Activated gamma-delta T cell (primary cell): ENCODE data around the gene SLC35E1.

Source experiments
- DNase-seq: peaks from one replicate; lab custom pipeline; 2025; lab: John Stamatoyannopoulos, UW

SLC35E1 gene

DNA sequence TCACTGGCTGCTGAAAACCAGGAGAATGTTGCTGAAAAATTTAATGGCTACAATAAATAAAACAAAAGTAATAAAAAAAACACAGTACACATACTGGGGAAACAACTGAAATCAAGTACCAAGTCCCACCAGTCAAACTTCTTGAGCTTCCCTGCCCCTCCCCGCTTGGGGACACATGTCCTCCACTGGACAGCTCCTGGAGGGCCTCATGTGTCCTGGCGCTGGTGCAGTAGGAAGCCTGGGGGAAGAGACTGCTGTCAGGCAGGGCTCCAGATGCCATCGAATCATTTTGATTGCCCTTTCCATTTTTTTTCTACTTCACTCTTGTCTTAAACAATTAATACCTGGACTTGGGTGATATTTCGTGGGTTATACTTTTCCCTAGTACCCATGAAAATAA lies 26.6 kb upstream of the SLC35E1 start:
- DNase-seq: no peak

DNA sequence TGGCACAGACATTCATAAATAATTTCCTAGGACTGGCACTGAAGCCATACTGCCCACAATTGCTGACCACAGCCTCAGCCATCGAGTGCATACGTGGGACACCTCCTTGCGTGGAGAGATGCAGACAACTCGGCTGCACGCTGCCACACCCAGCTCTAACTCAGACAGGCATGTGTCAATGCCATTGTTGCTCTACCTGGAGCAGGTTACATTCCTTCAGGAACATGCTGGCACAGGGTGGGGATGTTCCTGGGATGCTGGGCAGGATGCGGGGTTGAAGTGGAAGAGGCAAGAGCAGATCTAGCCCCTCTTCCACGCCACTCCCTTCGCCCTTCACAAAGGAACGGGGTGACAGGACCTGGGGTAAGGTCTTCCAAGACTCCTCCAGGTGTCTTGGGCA lies 24.2 kb upstream of the SLC35E1 start:
- DNase-seq: no peak

DNA sequence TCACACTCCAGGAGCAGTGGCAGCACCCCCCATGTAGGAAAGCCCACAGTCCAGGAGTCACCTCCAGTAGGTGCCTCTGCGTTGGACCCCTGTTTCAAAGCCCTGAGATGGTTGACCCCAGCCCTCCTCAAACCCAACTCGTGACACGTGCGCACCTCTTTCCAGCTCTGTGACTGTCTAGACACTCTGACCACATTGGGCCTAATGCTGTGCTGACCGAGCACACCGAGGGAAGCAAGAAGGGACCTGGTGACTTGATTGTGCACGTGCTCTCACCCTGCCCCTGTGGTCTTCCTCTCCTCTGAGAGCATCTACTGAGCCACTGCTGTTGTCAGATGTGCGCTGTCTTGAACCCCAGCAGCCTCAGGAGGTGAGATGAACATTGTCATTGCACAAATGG lies 22.9 kb upstream of the SLC35E1 start:
- no peak for DNase-seq

DNA sequence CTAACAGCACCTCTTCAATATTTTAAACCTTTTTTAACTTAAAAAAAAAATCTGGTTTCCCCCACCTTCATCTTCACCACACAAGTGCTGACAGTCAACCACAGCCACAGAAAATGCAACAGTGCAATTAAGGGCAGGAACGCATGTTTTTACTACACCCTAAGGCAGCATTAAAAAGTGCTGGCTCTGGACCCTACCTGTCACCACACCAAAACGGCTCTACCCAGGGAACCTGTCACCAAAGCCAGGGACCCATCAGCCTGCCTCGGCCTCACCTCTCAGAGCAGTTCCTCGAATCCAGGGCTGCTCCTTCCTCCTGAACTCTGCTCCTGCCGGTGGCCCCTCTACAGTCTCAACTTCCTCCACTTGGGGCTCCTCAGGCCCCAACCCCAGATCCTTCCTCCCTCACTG lies 22.5 kb upstream of the SLC35E1 start:
- no peak for DNase-seq

DNA sequence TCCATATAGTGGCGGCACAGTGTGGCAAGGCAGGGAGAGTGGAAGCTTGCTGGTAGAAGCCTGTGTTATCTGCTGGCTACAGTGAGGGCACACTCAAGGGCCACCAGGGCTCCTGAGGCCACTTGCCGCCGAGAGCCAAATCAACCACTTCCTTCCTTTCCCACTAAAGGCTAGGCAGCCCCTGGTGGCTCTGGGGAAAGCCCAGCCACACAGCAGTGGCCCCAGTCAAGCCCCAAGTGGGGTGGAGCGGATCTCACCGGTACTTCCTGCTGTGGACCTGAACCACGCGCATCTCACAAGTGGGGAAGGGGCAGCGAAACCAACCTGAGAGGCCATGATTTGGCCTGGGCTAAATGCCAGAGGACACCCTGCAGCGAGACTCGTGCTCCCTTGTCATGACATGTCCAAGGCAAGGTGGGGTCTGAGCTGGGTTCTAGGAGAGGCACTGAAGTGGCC lies 21.9 kb upstream of the SLC35E1 start:
- no peak for DNase-seq

DNA sequence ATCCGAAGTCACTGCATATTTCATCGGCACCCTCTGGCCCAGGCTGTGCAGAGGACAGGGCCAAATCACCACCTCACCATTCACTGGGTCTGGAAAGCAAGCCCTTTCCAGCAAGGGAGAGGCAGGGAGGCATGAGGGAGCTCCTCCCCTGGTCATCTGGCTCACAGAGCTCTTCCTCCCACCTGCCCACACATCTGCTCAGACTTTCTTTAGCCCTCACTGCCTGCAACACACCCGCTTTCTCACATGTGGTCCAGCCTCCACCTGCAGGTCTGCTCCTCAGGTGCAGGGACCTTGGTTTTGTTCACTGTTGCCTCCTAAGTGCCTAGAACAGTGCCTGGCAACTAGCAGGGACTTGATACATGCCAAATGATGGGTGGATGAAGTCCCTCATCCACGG lies 21.0 kb upstream of the SLC35E1 start:
- DNase-seq: no peak

DNA sequence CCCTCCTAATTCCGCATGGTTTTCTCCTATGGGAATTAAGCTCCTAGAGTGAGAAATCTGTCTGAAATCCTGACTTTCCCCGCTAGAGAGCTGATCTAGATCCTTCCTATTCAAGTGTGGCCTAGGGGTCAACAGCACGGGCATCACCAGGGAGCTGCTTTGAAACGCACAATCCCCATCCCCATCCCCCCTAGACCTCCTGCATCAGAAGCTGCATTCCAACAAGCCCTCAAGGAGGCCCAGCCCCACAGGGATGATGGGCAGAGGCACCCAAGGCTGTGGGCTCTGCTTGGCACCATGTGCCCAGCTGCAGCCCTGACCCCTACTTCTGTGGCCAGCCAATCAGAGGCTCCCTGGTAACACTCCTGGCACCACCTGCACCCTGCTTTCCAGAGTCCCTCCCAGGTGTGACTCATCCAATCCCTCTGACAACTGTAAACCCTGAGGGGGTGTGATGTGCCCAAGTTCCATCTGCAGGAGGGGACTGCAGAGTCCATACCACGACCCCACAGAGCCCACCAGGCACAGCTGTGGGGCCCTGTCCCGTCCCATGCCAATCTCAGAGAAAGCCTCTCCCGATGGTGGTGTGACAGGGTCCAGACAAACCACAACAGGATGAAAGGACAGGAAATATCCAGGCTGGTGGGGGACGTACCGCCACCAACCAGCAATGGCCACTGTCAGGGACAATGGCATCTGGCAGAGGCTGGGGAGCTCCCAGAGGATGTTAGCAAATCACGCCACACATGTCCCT lies 19.8 kb upstream of the SLC35E1 start:
- no peak for DNase-seq

DNA sequence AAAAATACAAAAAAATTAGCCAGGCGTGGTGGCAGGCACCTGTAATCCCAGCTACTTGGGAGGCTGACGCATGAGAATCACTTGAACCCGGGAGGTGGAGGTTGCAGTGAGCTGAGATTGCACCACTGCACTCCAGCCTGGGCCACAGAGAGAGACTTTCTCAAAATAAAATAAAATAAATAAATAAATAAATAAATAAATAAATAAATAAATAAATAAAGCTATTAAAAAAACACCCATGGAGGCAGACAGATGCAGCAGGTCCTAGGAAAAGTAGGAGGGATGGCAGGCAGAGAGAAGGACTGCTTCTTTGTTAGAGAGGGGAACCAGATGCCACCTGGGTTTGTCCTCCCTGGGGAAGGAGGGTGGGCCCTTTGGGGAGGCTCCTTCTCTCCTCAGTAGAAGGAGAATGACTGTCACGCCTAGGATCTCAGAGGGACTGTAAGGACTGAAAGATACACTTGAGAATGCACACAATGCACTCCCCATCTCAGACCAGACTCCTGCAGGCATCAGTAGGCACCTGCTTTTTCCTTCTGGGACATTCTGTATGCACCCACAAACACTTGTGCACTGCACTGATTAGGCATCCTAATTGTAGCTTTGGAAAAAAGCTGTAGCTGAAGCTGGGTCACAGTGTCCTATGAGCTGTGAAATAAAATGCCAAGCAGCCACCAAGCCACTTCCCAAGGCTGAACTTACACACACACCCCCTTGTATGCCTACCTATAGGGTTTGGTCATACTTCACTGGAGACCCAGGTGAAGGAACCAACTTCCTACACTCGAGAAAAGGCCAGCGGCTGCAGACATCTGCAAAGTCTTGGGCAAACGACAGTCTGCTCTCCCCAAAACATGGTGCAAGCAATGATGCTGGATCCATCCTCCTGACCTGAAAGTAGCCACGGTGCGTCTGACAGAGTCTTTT lies 18.9 kb upstream of the SLC35E1 start:
- DNase-seq: no peak

DNA sequence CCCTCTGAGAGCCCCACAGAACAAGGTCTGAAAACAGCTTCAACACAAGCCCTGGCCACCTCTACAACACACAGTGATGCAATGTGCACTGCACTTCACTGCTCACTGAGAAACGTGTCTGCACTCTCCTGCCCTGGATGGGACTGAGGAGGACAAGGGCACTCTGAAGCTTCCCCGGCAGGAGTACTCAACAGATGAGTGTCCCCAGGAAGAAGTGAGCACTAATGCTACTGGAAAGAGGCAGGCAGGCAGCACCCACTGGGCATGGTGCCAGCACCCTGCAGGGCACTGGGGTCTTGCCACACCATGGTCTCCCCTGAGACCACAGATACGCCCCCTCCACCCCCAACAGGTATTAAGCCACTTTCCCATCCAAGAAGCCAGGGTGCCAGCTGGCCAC lies 17.7 kb upstream of the SLC35E1 start:
- no peak for DNase-seq

DNA sequence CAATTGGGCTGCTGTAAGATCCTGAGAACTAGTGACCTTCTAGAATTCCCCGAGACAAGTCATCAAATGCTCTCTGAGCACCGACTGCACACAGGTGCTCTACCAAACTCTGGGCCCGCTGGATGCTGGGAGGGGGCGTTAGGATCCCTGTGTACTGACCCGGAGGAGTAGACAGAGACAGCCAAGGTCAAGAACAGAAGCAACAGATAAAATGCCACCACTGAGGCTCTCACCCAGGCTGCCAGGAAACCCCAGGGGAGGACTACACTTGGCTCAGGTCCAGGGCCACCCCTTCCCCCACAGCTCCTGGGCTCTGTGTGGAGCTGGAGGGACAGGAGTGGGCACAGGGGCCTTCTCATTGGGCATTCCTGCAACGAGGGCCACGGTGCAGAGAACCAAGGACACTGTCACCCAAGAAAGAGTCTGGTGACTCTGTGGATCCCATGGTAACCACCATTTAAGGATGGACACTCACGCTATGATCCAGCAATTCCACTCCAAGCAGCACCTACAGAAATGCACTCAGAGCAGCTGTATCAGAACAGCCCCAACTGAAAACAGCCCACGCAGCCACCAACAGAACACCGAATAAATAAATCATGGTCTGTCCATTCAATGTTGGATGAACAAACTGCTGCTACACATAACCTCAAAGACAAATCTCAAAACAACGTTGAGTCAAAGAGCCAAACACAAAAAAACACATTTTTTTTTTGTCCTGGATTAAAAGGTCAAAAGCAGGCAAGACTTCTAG lies 16.8 kb upstream of the SLC35E1 start:
- DNase-seq: no peak

DNA sequence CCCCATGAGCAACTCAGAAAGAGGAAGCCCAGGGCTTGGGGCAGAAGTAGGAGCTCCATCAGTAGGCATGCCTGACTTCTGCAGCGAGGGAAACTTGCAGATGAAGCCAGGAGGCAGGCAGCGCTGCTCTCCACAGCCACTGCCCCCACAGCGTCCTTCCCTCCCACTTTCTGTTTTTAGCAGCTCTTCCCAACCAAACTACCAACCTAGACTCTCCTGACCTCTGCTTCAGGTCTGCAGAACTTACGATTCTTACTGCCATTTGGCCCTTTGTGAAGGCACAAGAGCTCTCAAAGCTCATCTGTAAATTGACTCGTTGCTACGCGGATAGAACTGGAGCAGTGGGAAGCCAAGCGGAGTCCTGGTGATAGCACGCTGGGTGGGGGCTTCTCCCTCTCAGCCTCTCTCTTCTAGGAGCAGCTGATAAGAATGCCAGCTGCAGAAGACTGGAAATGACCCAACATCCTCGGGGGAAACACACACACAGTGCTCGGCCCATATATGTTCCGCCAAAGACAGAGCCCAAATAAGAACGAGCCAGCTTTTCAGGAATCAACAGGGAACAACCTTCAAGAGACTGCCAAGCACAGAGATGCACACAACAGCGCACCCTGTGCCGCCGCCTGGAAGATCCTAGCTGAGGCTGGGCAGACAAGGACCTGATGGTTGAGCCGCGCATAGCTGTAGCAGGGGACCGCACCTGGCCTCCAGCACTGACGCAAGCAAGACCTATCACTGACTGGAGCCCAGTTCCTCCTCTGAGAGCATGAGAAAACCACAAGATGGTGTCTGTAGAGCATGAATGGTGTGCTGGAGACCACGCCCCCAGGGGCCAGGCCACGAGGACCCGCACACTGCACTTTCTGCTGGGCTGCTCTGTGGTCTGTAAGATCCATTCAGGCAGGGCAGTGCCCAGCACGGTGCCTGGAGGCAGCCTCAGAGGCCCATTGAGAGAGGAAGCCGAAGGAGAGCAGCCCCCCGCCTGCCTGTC lies 15.9 kb upstream of the SLC35E1 start:
- DNase-seq: peak; percentile 41

DNA sequence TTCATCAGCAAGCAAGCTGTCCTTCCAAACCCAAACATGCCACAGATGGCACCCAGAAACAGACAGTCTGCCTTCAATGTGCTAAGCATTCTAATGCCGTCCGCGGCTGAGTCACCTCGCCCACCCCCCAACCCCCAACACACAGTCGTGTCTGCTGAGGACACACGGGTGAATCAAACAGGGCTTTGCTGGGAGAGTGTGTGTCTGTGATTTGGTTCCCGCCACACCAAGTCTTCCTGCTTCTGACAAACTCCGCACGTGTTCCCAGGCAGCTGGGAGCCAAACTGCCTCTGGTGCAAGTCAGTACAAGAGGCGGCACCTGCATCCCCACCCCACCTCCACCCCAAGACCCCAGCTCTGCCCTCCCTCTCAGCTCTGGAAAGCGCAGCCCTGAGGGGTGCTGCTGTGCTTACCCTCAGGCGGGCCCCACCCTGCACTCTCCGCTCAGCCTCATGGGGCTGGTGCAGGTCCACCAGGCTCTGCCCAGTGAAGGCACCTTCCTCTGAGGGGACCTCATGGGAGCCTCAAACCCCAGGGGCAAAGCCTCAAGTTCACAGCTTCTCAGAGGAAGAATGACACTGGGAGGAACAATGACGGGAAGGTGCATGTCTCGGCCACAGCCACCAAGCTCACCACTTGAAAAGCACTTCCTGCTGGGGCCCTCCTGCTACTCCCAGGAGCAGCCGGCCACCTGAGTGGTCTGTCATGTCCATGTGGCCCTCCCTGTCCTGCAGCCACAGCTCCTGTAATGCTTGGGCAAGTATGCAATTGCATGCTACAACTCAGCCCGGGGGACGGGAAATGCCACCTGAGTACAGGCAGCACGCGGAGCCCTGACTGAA lies 15.0 kb upstream of the SLC35E1 start:
- peak; percentile 55 for DNase-seq

DNA sequence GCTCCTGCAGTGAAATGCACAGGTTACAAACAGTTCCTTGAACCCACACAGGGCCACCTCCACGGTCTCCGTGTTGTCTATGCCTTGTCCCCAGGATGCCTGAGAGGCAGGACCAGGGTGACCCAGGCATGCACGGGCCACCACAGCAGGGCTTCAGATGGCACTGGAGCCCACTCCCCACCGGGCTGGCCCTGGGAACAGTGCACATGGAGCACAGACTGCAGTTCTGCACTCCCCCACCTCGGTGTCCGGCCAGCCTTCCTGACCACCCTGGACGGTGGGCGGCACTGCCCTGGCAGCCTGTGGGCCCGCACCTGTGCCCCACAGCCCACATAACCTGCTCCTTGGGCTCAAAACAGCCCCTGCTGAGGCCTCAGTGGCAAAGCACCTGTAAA lies 14.3 kb upstream of the SLC35E1 start:
- DNase-seq: no peak

DNA sequence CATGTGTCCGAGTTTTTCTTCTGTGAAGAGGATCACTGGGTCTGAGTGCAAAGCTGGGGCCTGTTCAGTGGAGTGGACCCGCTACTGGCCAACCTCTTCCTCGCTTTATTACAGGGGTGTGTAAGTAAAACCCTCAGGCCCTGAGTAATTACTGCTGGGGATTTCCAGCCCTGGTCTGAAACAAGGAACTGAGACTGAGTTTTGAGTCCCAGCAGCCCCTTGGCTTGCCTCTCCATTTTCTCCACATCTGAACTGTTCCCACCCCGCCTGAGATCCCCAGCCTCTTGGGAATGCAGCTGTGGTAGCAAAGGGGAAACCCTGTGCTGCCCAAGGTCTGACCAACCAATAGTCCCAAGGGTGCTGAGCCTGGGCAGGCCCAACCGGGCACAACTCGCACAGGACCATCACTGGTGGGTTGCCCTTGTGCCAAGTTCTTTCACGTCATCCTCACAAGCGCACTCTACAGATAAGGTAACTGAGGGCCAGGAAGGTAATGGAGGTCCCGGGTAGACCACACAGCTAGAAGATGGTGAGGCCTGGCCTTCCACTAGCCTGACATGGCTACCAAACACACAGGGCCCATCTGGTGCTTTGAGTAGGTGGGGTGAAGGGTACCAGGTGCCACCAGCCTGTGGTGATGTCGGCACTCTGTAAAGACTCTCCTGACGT lies 13.7 kb upstream of the SLC35E1 start:
- DNase-seq: no peak

DNA sequence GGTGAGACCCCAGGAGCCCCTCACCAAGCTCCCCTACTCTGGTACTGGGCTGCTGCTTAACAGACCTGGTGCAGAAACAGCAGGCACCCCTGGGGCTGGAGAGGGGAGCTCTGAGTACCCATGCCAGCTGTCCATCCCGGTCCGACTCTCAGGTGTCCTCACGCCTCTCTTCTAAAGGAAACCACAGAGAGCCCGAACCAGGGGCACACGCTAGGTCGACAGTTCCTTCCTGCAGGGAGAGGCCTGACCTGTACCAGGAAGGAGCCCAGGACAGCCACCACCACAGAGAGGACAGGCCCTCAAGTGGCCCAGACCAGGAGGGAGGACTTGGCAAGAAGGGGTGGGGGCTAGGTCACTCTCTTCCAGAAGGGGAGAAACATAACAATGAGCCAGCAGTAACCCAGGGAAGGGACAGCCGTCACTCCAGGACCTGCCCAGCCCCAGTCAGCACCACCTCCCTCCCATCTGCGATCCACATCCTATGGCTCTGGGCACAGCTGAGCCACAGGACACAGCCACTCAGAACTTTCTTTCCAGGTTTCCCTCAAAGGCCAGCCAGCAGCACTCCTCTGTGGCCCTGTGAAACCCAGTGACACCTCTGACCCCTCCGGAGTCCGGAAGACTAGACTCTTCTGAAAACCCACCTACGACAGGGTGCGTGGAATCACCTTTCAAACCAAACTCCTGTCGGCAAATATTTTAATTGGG lies 13.0 kb upstream of the SLC35E1 start:
- DNase-seq: no peak

DNA sequence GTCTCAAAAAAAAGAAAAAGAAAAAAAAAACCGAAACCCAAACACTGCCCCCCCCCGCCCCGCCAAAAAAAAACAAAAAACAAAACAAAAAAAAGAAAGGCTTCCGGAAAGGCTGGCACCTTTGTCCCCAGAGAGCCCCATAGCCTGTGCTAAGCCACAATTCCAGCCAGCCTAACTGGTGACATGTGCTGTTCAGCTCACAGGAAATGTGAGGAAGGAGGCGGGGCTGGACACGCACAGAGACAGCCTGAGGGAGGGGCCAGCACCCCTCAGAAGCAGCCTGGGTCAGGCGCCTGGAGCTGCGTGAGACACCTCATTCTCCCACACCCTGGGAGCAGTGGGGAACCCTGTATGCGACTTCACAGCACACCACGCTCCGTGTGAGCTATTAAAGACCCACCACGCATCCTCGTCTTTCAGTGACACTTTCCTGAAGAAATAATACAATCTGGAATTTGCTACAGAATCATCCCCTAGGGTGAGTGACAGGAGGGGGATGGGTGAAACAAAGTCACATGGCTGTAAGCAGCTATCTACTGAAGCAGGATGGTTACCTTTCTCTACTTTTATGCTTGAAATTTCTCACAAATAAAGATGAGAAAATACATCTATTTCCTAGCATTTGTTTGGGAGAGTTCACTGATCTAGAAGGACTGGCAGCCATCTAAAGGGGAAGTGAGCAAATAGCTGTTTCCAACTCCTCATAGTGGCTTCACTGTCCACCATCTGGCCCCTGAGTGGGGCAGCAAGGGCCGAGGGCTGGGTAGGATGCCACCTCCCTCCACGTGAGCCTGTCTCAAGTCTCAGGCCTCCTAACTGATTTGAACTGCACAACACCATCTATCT lies 12.3 kb upstream of the SLC35E1 start:
- peak; percentile 78 for DNase-seq

DNA sequence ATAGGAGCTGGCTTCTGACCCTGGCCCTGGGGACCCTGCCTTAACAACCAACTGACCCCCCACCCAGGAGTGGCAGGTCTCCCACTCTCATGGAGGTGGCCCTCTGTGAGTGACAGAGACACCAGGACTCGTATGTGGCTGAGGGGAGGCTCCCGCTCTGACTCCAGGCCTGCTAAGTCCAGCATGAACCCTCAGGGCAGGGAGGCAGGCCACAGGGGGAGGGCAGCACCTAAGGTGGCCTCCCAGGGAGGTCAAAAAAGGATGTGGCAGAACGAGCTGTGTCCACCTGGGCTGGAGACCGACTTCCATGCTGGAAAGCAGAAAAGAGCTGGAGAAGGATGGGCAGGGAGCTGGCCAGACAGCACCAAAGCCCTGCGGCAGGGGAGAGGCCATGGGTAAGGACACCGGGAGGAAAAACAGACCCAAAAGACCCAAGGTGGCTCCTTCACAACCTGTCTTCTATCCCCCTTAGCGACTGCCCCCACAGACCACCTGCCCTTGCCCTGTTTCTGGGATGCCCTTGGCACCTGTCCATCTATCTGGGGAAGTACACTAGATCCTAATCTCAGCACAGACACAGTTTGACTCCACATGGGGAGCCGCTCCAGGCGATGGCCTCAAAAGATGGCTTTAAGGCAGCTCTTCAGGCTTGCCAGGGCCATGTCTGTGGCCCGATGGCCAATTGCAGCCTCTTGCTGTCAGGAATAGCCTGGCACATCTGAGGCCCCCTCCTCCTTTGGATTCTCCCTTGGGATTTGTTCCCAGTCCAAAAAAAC lies 10.5 kb upstream of the SLC35E1 start:
- DNase-seq: no peak
